Coronary artery (tissue), 2 donors: Measurements from ENCODE around the gene ATP2B3.

ENCODE experiments used
- DNase-seq: peaks from one replicate; pipeline ENCODE4 v3.0.0-alpha.2; 2017; ENCODE audit warnings: low spot score
- H3K27ac ChIP-seq, 2 donors: fragments of 200-600 bp; sonication (generic); one replicate each; pipeline ENCODE4 v1.5.1; 2016 to 2019
- H3K4me3 ChIP-seq: fragments of 200-600 bp; sonication (generic); 2 replicates; pipeline ENCODE4 v1.5.1; 2016; ENCODE audit warnings: mild to moderate bottlenecking, moderate library complexity
- CTCF ChIP-seq: fragments of 200-600 bp; sonication (generic); IDR thresholded peaks from one replicate; pipeline ENCODE4 v1.5.1; 2019; ENCODE audit warnings: antibody characterized with exemption

The ATP2B3 gene

DNA sequence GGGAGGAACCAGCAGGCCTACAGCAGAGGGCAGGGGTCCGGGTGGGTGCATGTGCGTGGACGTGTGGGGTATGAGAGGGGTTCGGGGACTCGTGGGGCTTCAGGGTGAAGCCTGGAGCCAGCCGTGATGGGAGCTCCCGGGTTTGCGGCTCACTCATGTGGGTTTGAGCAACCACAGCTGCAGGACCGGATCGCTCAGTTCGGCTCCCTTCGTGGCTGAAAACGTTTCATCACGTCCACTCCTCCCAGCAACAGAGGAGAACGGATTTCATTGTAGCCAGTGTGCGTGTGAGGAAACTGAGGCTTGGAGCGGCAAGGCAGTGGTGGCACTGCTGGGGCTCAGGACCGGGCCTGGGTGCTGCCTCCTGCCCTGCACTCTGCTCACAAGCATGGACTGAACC is 12.1 kb upstream of the ATP2B3 start:
- TF ChIP-seq CTCF = no peak
- H3K27ac ChIP-seq = no peak overlapping the region
- H3K4me3 ChIP-seq = no peak overlapping the region
- no peak for DNase-seq

DNA sequence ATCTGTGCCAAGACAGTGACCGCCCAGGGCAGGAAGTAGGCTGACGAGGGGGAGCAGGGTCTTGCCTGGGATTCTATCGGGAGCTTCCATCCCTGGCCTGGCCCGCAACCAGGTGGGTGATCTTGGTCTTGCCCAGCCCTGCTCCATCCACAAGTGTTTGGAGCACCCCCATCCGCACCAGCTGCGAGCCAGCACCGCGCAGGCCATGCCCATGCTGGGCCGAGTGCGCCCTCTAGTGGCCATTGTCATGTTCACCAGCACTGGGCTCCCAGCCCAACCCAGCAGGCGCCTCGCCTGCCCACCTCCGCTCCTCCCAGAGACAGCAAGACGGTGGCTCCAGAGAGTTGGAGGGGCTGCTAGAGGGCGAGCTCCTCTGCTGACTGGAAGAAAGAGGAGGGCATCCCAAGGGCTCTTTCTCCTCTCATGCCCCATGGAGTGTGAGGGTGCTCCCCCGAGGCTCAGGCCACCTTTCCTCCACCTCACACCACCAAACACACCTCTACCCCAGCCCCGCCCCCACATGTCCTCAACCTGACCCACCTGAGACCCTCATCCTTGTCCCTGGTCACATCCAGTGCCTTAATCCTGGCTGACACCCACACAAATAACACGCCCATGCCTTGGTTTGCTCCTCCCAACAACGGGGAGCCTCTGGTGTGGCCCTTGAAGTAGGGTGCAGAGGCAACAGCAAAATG is 9.8 kb upstream of the ATP2B3 start:
- peak; percentile 83 for DNase-seq
- H3K27ac ChIP-seq = peak overlapping the region in 1 of 2 donors; percentile 28
- peak; percentile 65 for TF ChIP-seq CTCF
- H3K4me3 ChIP-seq = no peak overlapping the region

DNA sequence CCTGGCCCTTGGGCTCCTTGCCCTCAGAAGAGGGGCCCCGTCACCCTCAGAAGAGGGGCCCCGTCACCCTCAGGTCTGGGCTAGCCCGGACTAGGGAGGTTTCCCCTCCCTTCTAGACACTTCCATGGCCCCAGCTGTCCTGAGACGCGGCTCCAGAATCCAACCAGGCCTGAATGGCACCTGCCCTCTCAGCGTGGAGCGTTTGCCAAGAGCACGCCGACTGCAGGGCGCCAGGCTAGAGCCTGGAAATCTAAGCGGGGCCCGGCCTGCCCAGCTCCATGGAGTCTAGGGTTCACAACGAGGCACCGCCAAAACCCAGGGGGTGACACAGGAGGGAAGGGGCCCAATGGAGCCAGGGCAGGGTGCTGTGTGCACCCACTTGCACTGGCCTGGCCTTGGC is 7.8 kb upstream of the ATP2B3 start:
- Histone ChIP-seq H3K4me3 (no peak overlapping the region), H3K27ac (peak overlapping the region in 1 of 2 donors; percentile 7)
- TF ChIP-seq CTCF = no peak
- no peak for DNase-seq

DNA sequence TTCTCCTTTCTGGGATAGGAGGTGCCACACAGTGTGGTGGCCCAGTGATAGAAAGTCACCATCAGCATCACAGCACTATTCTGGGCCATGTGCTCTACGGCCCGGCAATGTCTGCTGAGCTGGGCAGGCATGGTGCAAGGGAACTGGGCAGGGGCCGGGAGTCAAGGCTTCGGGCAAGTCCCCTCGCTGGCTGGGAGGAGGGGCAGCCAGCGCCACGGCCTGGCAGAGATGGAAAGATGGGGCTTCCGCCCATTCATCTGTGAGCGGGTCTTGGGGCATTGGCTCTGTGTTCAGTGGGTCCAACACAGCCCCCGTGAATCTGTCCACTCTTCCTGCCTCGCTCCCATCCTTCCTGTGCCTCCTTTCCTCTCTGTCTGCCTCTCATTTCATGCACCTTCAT is 7.1 kb upstream of the ATP2B3 start:
- TF ChIP-seq CTCF = no peak
- DNase-seq = no peak
- Histone ChIP-seq H3K4me3 (no peak overlapping the region), H3K27ac (peak overlapping the region in 1 of 2 donors; percentile 28)

DNA sequence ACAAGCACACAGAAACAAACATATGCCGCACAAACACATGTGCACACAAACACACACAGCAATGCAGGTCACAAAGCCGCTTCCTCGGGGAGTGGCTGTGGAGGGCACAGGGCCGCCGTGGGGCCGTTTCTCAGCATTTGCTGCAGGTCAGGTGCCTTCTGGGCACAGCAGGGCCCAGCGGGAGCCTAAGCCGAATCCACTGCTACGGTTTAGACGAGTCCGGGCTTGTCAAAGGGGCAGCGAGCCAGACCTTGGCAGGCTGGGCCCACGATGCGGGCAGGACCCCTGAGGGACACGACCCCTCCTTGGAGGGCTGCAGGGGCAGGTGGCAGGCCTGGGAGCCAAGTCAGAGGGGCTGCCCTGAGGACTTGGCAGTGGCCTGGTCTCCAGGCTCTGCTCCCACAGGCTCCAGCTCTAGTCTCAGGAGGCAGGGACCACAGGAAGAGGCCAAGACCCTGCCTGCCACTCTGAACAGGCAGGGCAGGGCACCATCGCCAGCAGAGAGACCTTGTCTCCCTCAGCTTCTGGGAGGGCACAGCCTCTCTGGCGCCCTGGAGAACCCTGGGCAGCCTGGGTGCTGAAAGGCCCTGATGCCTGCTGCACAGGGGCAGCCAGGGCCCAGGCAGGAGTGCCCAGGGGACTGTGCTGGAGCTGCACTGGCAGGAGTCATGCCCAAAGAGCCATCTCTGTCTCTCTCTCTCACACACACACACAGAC is 5.5 kb upstream of the ATP2B3 start:
- Histone ChIP-seq H3K27ac (peak overlapping the region in 1 of 2 donors; percentile 8), H3K4me3 (no peak overlapping the region)
- TF ChIP-seq CTCF = no peak
- DNase-seq = no peak

DNA sequence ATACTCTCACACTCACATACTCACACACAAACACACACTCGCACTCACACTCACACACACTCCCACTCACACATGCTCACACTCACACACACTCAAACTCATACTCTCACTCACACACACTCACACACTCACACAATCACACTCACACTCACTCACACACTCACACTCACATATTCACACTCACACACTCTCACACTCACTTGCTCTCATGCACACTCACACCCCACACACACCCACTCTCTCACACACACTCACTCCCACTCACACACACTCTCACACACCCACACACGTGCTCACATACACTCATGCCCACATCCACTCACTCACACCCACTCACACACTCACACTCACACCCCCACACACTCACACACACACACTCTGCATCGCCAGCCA is 4.9 kb upstream of the ATP2B3 start:
- no peak for DNase-seq
- Histone ChIP-seq H3K4me3 (no peak overlapping the region), H3K27ac (peak overlapping the region in 1 of 2 donors; percentile 8)
- TF ChIP-seq CTCF = no peak

DNA sequence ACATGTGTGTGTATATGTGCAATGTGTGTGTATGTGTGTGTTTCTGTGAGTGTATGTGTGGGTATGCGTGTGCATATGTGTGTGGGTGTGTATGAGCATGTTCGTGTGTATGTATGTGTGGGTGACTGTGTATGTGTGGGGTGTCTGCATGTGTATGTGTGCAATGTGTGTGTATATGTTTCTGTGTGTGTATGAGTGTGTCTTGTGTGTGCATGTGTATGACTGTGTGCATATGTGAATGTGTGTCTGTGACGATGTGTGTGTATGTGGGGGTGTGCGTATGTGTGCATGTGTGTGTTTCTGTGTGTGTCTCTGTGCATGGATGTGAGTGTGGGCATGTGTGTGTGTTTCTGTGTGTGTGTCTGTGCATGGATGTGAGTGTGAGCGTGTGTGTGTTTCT is 4.2 kb upstream of the ATP2B3 start:
- Histone ChIP-seq H3K4me3 (no peak overlapping the region), H3K27ac (no peak overlapping the region)
- DNase-seq = no peak
- no peak for TF ChIP-seq CTCF
